Osteoblast (primary cell): Measurements from ENCODE around the gene PRKAR1A. TPM values are rescaled to one million over a fixed set of nuclear protein-coding genes. Genes with fewer than 3 reads are reported as not detected.

Experiments
- DNase-seq: peaks from one replicate; pipeline ENCODE4 v3.0.0; 2011; ENCODE audit warnings: low spot score, mixed read lengths; ENCODE audit not compliant: insufficient read length; ENCODE audit errors: missing footprints
- H2AFZ ChIP-seq: 2 replicates; pipeline ENCODE4 v1.6.0; 2011; ENCODE audit warnings: mild to moderate bottlenecking, low read length
- H3K27ac ChIP-seq: 2 replicates; pipeline ENCODE4 v1.5.1; 2011; ENCODE audit warnings: mild to moderate bottlenecking, low read depth, low read length, moderate library complexity
- H3K27me3 ChIP-seq: 2 replicates; pipeline ENCODE4 v1.6.0; 2012; ENCODE audit warnings: mild to moderate bottlenecking, control low read depth, inconsistent platforms, low read length, moderate library complexity; ENCODE audit not compliant: insufficient read depth
- H3K36me3 ChIP-seq: 2 replicates; pipeline ENCODE4 v1.5.1; 2011; ENCODE audit warnings: mild to moderate bottlenecking, low read length, control low read depth, moderate library complexity; ENCODE audit not compliant: insufficient read depth
- H3K4me1 ChIP-seq: 2 replicates; pipeline ENCODE4 v1.5.1; 2011; ENCODE audit warnings: mild to moderate bottlenecking, low read length, control low read depth, moderate library complexity; ENCODE audit not compliant: insufficient read depth
- H3K4me2 ChIP-seq: 2 replicates; pipeline ENCODE4 v1.6.0; 2011; ENCODE audit warnings: mild to moderate bottlenecking, low read length; ENCODE audit not compliant: insufficient read depth
- H3K4me3 ChIP-seq: fragments of 200-600 bp; sonication (generic); 3 replicates; pipeline ENCODE4 v1.5.1; 2012; ENCODE audit warnings: mild to moderate bottlenecking, low read length, inconsistent platforms; ENCODE audit not compliant: insufficient read depth
- H3K79me2 ChIP-seq: 2 replicates; pipeline ENCODE4 v1.6.0; 2012; ENCODE audit warnings: mild to moderate bottlenecking, low read length, control low read depth, inconsistent platforms; ENCODE audit not compliant: insufficient read depth
- H3K9me3 ChIP-seq: 2 replicates; pipeline ENCODE4 v1.5.1; 2011; ENCODE audit warnings: low read depth, low read length, control low read depth
- H4K20me1 ChIP-seq: 2 replicates; pipeline ENCODE4 v1.6.0; 2012; ENCODE audit warnings: mild to moderate bottlenecking, low read length, control low read depth; ENCODE audit not compliant: insufficient read depth
- total RNA-seq: library from RNA; depleted of rRNA; stranded (reverse); fragments of >200 nt; gene quantifications from 2 replicates; pipeline ENCODE4 v1.2.3, GENCODE V29; 2012
- TF ChIP-seq, protein P1 (sequence below): IDR thresholded peaks from 2 replicates; pipeline ENCODE4 v1.5.1; 2011; ENCODE audit warnings: mild to moderate bottlenecking, low read depth, low read length, moderate library complexity; ENCODE audit errors: extremely low read depth

PRKAR1A gene
- total RNA-seq, 1 donor = 259 TPM

GRCh38 chr17:68562736-68563135 is 50.5 kb downstream of the PRKAR1A start:
- TF ChIP-seq, protein P1, sequence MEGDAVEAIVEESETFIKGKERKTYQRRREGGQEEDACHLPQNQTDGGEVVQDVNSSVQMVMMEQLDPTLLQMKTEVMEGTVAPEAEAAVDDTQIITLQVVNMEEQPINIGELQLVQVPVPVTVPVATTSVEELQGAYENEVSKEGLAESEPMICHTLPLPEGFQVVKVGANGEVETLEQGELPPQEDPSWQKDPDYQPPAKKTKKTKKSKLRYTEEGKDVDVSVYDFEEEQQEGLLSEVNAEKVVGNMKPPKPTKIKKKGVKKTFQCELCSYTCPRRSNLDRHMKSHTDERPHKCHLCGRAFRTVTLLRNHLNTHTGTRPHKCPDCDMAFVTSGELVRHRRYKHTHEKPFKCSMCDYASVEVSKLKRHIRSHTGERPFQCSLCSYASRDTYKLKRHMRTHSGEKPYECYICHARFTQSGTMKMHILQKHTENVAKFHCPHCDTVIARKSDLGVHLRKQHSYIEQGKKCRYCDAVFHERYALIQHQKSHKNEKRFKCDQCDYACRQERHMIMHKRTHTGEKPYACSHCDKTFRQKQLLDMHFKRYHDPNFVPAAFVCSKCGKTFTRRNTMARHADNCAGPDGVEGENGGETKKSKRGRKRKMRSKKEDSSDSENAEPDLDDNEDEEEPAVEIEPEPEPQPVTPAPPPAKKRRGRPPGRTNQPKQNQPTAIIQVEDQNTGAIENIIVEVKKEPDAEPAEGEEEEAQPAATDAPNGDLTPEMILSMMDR = no peak
- peaks cover 4% of the 10 kb centered on the region for H4K20me1 ChIP-seq
- no peaks in the 10 kb centered on the region for H3K36me3 ChIP-seq
- no peak overlapping the region for H3K4me3 ChIP-seq
- DNase-seq = no peak
- no peaks in the 10 kb centered on the region for H3K9me3 ChIP-seq
- H3K4me1 ChIP-seq = no peaks in the 10 kb centered on the region
- no peaks in the 10 kb centered on the region for H3K79me2 ChIP-seq
- H3K4me2 ChIP-seq = no peak overlapping the region
- no peak overlapping the region for H2AFZ ChIP-seq
- H3K27ac ChIP-seq = no peak overlapping the region
- no peaks in the 10 kb centered on the region for H3K27me3 ChIP-seq

DNA sequence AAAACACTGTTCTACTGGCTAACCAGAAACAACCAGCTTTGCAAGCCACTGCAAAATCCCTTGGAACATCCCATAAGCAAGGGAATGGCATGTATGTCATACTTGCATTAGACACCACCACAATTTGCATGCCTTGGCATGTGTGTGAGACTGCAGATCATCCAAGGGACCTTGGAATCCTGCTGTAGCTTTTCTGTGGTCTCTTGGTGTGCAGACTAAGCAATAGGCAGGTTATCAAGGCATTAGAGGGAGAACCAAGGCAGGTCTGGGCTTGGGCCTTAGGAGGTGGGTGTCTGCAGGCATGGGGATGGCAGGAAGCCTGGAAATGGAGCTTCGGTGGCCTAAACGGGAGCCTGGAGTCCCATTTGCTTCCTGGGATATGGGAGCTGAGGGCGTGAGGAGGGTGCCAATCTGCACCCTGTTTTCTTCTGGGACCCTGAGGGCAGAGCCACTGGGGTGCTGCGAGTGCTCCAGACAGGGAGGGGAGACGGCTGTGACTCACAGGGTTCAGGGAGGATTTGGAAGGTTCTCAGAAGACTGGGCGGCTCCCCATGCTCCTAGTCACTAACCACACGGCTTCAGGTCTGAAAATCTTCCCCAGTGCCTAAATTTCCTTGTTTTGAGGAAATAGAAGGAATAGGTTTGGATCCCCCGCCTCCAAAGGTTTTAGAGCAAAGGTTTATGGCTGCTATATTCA is 52.3 kb downstream of the PRKAR1A start:
- TF ChIP-seq, protein P1 = no peak
- Histone ChIP-seq H3K9me3 (no peaks in the 10 kb centered on the region), H3K36me3 (no peaks in the 10 kb centered on the region), H3K79me2 (no peaks in the 10 kb centered on the region), H4K20me1 (no peaks in the 10 kb centered on the region), H3K4me3 (no peak overlapping the region), H3K27me3 (no peaks in the 10 kb centered on the region), H3K4me2 (no peak overlapping the region), H3K27ac (no peak overlapping the region), H2AFZ (no peak overlapping the region), H3K4me1 (no peaks in the 10 kb centered on the region)
- DNase-seq = no peak

DNA sequence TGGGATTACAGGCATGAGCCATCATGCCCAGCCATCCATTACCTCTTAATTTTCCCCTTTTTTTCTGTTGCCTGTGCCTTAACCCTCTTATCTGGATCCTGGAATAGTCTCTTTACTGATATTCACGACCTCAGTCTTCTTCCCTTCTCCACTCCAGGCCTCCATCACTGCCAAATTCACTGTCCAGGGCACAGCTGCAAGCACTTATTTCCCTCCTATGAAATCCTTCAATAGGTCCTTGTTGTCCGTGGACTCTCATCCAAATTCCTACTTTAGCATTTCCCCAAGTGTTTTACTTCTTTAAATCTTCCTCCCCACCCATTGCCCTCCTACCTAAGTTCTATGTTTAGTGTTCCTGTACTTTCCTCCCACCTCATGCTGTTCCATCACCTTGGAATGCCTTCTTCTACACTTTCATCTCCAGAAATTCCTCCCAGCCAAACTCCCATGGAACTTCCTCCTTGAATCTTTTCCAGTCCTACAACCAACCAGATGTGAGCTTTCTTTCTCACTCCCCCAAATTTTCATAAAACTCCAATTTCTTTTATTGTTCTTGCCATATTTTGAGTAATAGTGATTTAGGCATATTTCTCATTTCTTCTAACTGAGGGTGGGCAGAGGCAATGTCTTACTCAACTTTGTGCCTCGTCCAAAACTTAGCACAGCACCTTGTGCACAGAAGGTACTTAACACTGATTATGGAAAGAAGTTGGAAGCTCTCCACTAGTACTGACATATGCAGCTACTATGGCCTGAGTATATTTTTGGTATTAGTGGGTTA is 53.6 kb downstream of the PRKAR1A start:
- H3K27ac ChIP-seq = no peak overlapping the region
- DNase-seq = no peak

GRCh38 chr17:68566442-68566738 is 54.2 kb downstream of the PRKAR1A start:
- TF ChIP-seq, protein P1 = no peak
- no peak for DNase-seq
- H3K27me3 ChIP-seq = no peaks in the 10 kb centered on the region
- H3K9me3 ChIP-seq = no peaks in the 10 kb centered on the region
- no peak overlapping the region for H3K4me3 ChIP-seq
- no peaks in the 10 kb centered on the region for H3K36me3 ChIP-seq
- no peaks in the 10 kb centered on the region for H4K20me1 ChIP-seq
- H3K4me2 ChIP-seq = no peak overlapping the region
- H3K27ac ChIP-seq = no peak overlapping the region
- no peaks in the 10 kb centered on the region for H3K79me2 ChIP-seq
- H3K4me1 ChIP-seq = no peaks in the 10 kb centered on the region
- no peak overlapping the region for H2AFZ ChIP-seq

More for the DNA sequence above, 53.6 kb downstream of the PRKAR1A start:
- H3K4me2 ChIP-seq = no peak overlapping the region
- H2AFZ ChIP-seq = no peak overlapping the region
- TF ChIP-seq, protein P1 = no peak
- no peaks in the 10 kb centered on the region for H4K20me1 ChIP-seq
- H3K4me1 ChIP-seq = no peaks in the 10 kb centered on the region
- H3K4me3 ChIP-seq = no peak overlapping the region
- H3K36me3 ChIP-seq = no peaks in the 10 kb centered on the region
- no peaks in the 10 kb centered on the region for H3K79me2 ChIP-seq
- no peaks in the 10 kb centered on the region for H3K9me3 ChIP-seq
- no peaks in the 10 kb centered on the region for H3K27me3 ChIP-seq
